ENCODE measurements around the gene DEFB124.

DEFB124 gene

DNA sequence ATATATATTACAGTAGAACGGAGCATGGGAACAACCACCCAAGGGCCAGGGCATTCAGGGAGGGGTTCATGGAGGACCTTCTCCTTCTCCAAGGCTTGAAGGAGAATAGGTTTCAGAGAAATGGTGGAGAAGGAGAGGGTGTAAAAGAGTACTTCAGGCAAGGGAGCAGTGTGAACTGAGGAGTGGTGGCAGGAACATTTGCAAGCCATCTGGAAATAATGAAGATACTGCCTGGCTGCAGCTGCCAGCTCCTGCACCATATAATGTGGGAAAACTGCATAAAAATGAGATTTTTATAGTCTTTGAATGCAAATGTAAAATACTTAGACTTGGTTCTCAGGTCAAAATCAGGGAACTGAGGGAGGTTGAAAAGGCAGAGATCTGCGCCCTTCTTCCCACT lies 59.3 kb downstream of the DEFB124 start:
- DNase-seq = no peak

All from RPMI8226 (cell line).